PFSK-1 (cell line): Measurements from ENCODE around the gene BBS12.

Source experiments
- POLR2AphosphoS5 ChIP-seq: IDR thresholded peaks from 2 replicates; pipeline ENCODE4 v1.6.1; 2012; ENCODE audit warnings: low read depth, mild to moderate bottlenecking, control low read depth, low read length, moderate library complexity
- REST ChIP-seq, 2 experiments: IDR thresholded peaks; 2 replicates each; pipeline versions ENCODE4 v1.6.1 to v1.8.0; 2011 to 2012; ENCODE audit warnings: low read depth in 2 of 2, low read length in 2 of 2, control low read depth in 1 of 2, inconsistent platforms in 1 of 2, mild to moderate bottlenecking in 1 of 2, moderate library complexity in 1 of 2; ENCODE audit not compliant: insufficient read depth in 1 of 2
- SIN3A ChIP-seq: IDR thresholded peaks from 2 replicates; pipeline ENCODE4 v1.6.1; 2012; ENCODE audit warnings: mild to moderate bottlenecking, low read length, moderate library complexity, borderline replicate concordance; ENCODE audit not compliant: insufficient read depth

GRCh38 chr4:122772986-122773385, 40.5 kb downstream of the BBS12 start:
- TF ChIP-seq SIN3A (no peak), POLR2AphosphoS5 (no peak), REST (IDR thresholded peaks at IDR 0.05; ENCODE audit: insufficient read depth in 1 of 2, low read depth in 2 of 2, low read length in 2 of 2) (no peak)
